HG02884 (cell line): ENCODE results near the gene RET.

Source experiments
- ATAC-seq: cut with Tn5 transposase; IDR thresholded peaks from one replicate; pipeline ENCODE4 v1.9.1; 2021; ENCODE audit warnings: mild to moderate bottlenecking, moderate library complexity; ENCODE audit not compliant: unreplicated experiment

RET gene

GRCh38 chr10:43160921-43161255, 84.0 kb downstream of the RET start:
- no peak for ATAC-seq

GRCh38 chr10:43162604-43163003, 85.7 kb downstream of the RET start:
- ATAC-seq: no peak

- ATAC-seq: no peak
These were observed 89.5 kb downstream of the RET start for GRCh38 chr10:43166207-43166879.

- peak; percentile 58 for ATAC-seq
These were observed 90.1 kb downstream of the RET start for GRCh38 chr10:43166880-43167497.

- ATAC-seq: no peak
These were observed 90.6 kb downstream of the RET start for GRCh38 chr10:43167498-43167889.

- ATAC-seq: no peak
These were observed 93.6 kb downstream of the RET start for GRCh38 chr10:43170491-43170890.

GRCh38 chr10:43172645-43173044, 95.8 kb downstream of the RET start:
- no peak for ATAC-seq

GRCh38 chr10:43173120-43173519, 96.3 kb downstream of the RET start:
- no peak for ATAC-seq

GRCh38 chr10:43174969-43175368, 98.1 kb downstream of the RET start:
- ATAC-seq: no peak

GRCh38 chr10:43176271-43176670, 99.4 kb downstream of the RET start:
- no peak for ATAC-seq

GRCh38 chr10:43177595-43177994, 100.7 kb downstream of the RET start:
- no peak for ATAC-seq
